HepG2 (cell line): ENCODE results near the gene ST6GALNAC6. TPM values are rescaled to one million over a fixed set of nuclear protein-coding genes. Genes with fewer than 3 reads are reported as not detected.

Source experiments
- HMGA1 ChIP-seq: sonication (generic); formaldehyde crosslinking; conservative IDR thresholded peaks from 2 replicates; pipeline ENCODE4 v1.4.0; 2020; ENCODE audit warnings: missing genetic modification reagents
- MBNL3 ChIP-seq: fragments of 250-450 bp; sonication (Bioruptor Pico); conservative IDR thresholded peaks from 2 replicates; pipeline ENCODE4 v1.8.0; 2022; ENCODE audit warnings: mild to moderate bottlenecking, inconsistent platforms
- MXI1 ChIP-seq: IDR thresholded peaks from 3 replicates; pipeline ENCODE4 v1.6.1; 2012; ENCODE audit warnings: low read depth, low read length, inconsistent platforms, borderline replicate concordance
- NFATC3 ChIP-seq: sonication (generic); formaldehyde crosslinking; IDR thresholded peaks from 2 replicates; pipeline ENCODE4 v1.5.1; 2020; ENCODE audit warnings: mild to moderate bottlenecking, missing genetic modification reagents
- PCBP1 ChIP-seq: fragments of 200-400 bp; formaldehyde crosslinking; IDR thresholded peaks from 2 replicates; pipeline ENCODE4 v1.6.1; 2017; ENCODE audit warnings: mild to moderate bottlenecking, low read depth, low read length, borderline replicate concordance
- PHF8 ChIP-seq: sonication (generic); formaldehyde crosslinking; IDR thresholded peaks from 2 replicates; pipeline ENCODE4 v1.5.0; 2020; ENCODE audit warnings: missing genetic modification reagents
- PRDM10 ChIP-seq: sonication (generic); formaldehyde crosslinking; IDR thresholded peaks from 2 replicates; pipeline ENCODE4 v1.4.0; 2020; ENCODE audit warnings: low read depth, missing genetic modification reagents
- RARG ChIP-seq: sonication (generic); formaldehyde crosslinking; IDR thresholded peaks from 2 replicates; pipeline ENCODE4 v1.4.0; 2020; ENCODE audit warnings: low read depth, mild to moderate bottlenecking, missing genetic modification reagents
- SMAD1 ChIP-seq: sonication (generic); formaldehyde crosslinking; IDR thresholded peaks from 2 replicates; pipeline ENCODE4 v1.4.0; 2020; ENCODE audit warnings: missing genetic modification reagents, low read depth, mild to moderate bottlenecking, borderline replicate concordance
- SMYD3 ChIP-seq: sonication (generic); formaldehyde crosslinking; IDR thresholded peaks from 2 replicates; pipeline ENCODE4 v1.8.1; 2023; ENCODE audit warnings: mild to moderate bottlenecking, missing genetic modification reagents
- TAF1 ChIP-seq: sonication (generic); formaldehyde crosslinking; IDR thresholded peaks from 2 replicates; pipeline ENCODE4 v1.4.0; 2020; ENCODE audit warnings: missing genetic modification reagents
- TOE1 ChIP-seq: sonication (generic); formaldehyde crosslinking; IDR thresholded peaks from 2 replicates; pipeline ENCODE4 v1.4.0; 2020; ENCODE audit warnings: mild to moderate bottlenecking, missing genetic modification reagents
- ZNF10 ChIP-seq: sonication (generic); formaldehyde crosslinking; IDR thresholded peaks from 2 replicates; pipeline ENCODE4 v1.4.0; 2020; ENCODE audit warnings: mild to moderate bottlenecking, low read depth, missing genetic modification reagents, borderline replicate concordance
- ZNF101 ChIP-seq: sonication (generic); formaldehyde crosslinking; IDR thresholded peaks from 2 replicates; pipeline ENCODE4 v1.4.0; 2020; ENCODE audit warnings: mild to moderate bottlenecking, low read depth, missing genetic modification reagents, borderline replicate concordance
- ZNF143 ChIP-seq: sonication (generic); formaldehyde crosslinking; IDR thresholded peaks from 2 replicates; pipeline ENCODE4 v1.4.0; 2020; ENCODE audit warnings: missing genetic modification reagents
- ZNF205 ChIP-seq: IDR thresholded peaks from 2 replicates; pipeline ENCODE4 v1.6.1; 2018; ENCODE audit warnings: missing biosample characterization, missing genetic modification reagents
- ZNF274 ChIP-seq: sonication (generic); formaldehyde crosslinking; IDR thresholded peaks from 2 replicates; pipeline ENCODE4 v1.5.1; 2020; ENCODE audit warnings: mild to moderate bottlenecking, missing genetic modification reagents
- ZNF510 ChIP-seq: sonication (generic); formaldehyde crosslinking; IDR thresholded peaks from 2 replicates; pipeline ENCODE4 v1.4.0; 2020; ENCODE audit warnings: low read depth, mild to moderate bottlenecking, missing genetic modification reagents
- ZNF547 ChIP-seq: sonication (generic); formaldehyde crosslinking; IDR thresholded peaks from 2 replicates; pipeline ENCODE4 v1.5.1; 2020; ENCODE audit warnings: mild to moderate bottlenecking, missing genetic modification reagents
- ZNF674 ChIP-seq: sonication (generic); formaldehyde crosslinking; IDR thresholded peaks from 2 replicates; pipeline ENCODE4 v1.5.0; 2020; ENCODE audit warnings: low read depth, mild to moderate bottlenecking, missing genetic modification reagents
- ZNF780A ChIP-seq: sonication (generic); formaldehyde crosslinking; IDR thresholded peaks from 2 replicates; pipeline ENCODE4 v1.8.0; 2022; ENCODE audit warnings: mild to moderate bottlenecking, missing genetic modification reagents, moderate library complexity
- ZNF878 ChIP-seq: sonication (generic); formaldehyde crosslinking; IDR thresholded peaks from 2 replicates; pipeline ENCODE4 v1.8.1; 2023; ENCODE audit warnings: mild to moderate bottlenecking, missing genetic modification reagents, moderate library complexity
- polyA plus RNA-seq, 8 experiments: library from polyadenylated mRNA; depleted of rRNA in 3 of 8; stranded (reverse) in 7 of 8; unstranded in 1 of 8; fragments of >200 nt; fragmentation: Illumina TruSeq in 4 of 8; extraction: Trizol in 4 of 8; gene quantifications; 2 replicates each; pipeline versions ENCODE4 v1.2.1 to v1.2.3, GENCODE V29; 2011 to 2016; ENCODE audit warnings: low read depth in 4 of 8, missing spikeins in 1 of 8, mixed read lengths in 1 of 8; ENCODE audit not compliant: insufficient read depth in 1 of 8
- total RNA-seq, 5 experiments: library from RNA; depleted of rRNA; stranded (reverse); fragments of >200 nt; fragmentation: Illumina TruSeq; extraction: Trizol; gene quantifications; 2 replicates each; pipeline ENCODE4 v1.2.3, GENCODE V29; 2016; ENCODE audit warnings: low read depth in 1 of 5
- TF ChIP-seq, protein P1 (sequence below): sonication (generic); formaldehyde crosslinking; IDR thresholded peaks from 2 replicates; pipeline ENCODE4 v1.5.1; 2020; ENCODE audit warnings: missing genetic modification reagents, mild to moderate bottlenecking, borderline replicate concordance

ST6GALNAC6 gene
- total and polyA plus RNA-seq, 2 of the 13 experiments (the other 11 are each of a cell fraction or from before 2014, with no cell fraction given), result 18.5 to 65.4 TPM

DNA sequence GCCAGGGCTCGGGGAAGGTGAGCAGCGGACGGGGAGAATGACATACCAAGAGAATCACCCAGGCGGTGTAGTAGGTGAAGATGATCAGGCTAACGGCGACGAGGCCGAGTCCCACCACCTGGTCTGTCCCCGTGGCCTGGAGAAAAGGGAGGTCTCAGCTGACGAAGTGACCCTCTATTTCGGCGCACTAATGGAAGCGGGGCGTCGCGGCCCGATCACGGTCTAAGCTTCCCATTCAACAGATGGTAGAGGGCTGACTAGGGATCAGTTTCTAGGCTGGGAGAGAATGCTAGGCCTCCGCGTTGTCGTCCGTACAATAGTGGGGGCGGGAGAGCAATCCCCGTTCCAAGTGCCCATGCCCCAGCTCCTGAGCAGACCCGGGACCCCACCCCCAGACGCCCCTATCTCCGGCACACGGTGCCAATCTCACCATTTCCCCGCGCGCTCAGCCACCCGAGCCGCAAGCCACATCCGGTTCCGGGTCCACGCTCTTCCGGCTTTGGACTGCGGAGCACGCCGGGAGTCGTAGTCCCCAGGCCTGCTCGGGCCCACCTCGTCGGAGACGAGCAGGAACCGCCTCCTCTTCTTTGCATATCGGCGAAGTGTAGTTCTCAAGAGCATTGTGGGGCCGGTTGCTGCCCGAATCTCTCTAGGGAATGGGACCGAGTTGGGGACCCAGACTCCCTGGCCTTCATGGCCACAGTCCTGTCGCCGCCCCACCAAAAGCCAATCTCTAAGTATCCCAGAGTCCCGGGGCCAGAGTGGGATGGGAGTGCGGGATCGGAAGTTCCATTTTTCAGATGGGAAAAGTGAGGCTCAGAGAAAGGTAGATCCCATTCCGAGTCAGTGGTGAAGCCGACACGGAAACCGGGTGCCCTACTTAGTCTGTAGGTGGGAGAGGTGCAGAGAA lies 38.2 kb upstream of the ST6GALNAC6 start, which contains the start of gene DPM2 (continued):
- no peak for TF ChIP-seq ZNF205 (CRISPR knock-in tag)
- TF ChIP-seq ZNF143 (CRISPR knock-in tag), result peak; percentile 95
- no peak for TF ChIP-seq RARG (CRISPR knock-in tag)
- TF ChIP-seq ZNF274 (CRISPR knock-in tag), result no peak
- TF ChIP-seq ZNF878 (CRISPR knock-in tag), result no peak
- no peak for TF ChIP-seq ZNF101 (CRISPR knock-in tag)
- peak; percentile 77 for TF ChIP-seq PHF8 (CRISPR knock-in tag)
- peak; percentile 29; the same call in 1 of the 2 replicates for TF ChIP-seq NFATC3 (CRISPR knock-in tag)
- no peak for TF ChIP-seq SMAD1 (CRISPR knock-in tag)
- no peak for TF ChIP-seq ZNF510
- TF ChIP-seq ZNF10 (CRISPR knock-in tag), result no peak
- peak; percentile 60; the same call in 1 of the 2 replicates for TF ChIP-seq PCBP1
- TF ChIP-seq SMYD3, result no peak
- peak; percentile 41; the same call in 1 of the 2 replicates for TF ChIP-seq TAF1
- TF ChIP-seq MBNL3, result no peak
- peak; percentile 72; the same call in 1 of the 3 replicates for TF ChIP-seq MXI1
- no peak for TF ChIP-seq ZNF674
- TF ChIP-seq PRDM10, result no peak
- no peak for TF ChIP-seq TOE1
- TF ChIP-seq ZNF780A (CRISPR knock-in tag), result no peak
- TF ChIP-seq, protein P1, sequence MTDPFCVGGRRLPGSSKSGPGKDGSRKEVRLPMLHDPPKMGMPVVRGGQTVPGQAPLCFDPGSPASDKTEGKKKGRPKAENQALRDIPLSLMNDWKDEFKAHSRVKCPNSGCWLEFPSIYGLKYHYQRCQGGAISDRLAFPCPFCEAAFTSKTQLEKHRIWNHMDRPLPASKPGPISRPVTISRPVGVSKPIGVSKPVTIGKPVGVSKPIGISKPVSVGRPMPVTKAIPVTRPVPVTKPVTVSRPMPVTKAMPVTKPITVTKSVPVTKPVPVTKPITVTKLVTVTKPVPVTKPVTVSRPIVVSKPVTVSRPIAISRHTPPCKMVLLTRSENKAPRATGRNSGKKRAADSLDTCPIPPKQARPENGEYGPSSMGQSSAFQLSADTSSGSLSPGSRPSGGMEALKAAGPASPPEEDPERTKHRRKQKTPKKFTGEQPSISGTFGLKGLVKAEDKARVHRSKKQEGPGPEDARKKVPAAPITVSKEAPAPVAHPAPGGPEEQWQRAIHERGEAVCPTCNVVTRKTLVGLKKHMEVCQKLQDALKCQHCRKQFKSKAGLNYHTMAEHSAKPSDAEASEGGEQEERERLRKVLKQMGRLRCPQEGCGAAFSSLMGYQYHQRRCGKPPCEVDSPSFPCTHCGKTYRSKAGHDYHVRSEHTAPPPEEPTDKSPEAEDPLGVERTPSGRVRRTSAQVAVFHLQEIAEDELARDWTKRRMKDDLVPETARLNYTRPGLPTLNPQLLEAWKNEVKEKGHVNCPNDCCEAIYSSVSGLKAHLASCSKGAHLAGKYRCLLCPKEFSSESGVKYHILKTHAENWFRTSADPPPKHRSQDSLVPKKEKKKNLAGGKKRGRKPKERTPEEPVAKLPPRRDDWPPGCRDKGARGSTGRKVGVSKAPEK (CRISPR knock-in tag), result no peak
- TF ChIP-seq HMGA1 (CRISPR knock-in tag), result no peak
- TF ChIP-seq ZNF547 (CRISPR knock-in tag), result no peak
